Neural cell (in vitro differentiated cells): ENCODE data around the gene TMEM128.

Experiments used
- EP300 ChIP-seq: fragments of 450-650 bp; conservative IDR thresholded peaks from 2 replicates; pipeline ENCODE4 v1.6.1; 2014; ENCODE audit warnings: antibody characterized with exemption, mild to moderate bottlenecking, moderate library complexity; ENCODE audit not compliant: poor library complexity, severe bottlenecking
- EZH2 ChIP-seq: fragments of 200-600, 300-800 bp; shearing (Covaris generic), sonication (generic); IDR thresholded peaks from 2 replicates; pipeline ENCODE4 v1.6.1; 2014; ENCODE audit warnings: antibody characterized with exemption, low read length, borderline replicate concordance, mild to moderate bottlenecking; ENCODE audit not compliant: insufficient read depth, poor library complexity, severe bottlenecking
- MXI1 ChIP-seq: fragments of 450-650 bp; conservative IDR thresholded peaks from 2 replicates; pipeline ENCODE4 v1.6.1; 2014; ENCODE audit warnings: antibody characterized with exemption, mild to moderate bottlenecking; ENCODE audit not compliant: poor library complexity, severe bottlenecking
- POLR2AphosphoS5 ChIP-seq: IDR thresholded peaks from 2 replicates; pipeline ENCODE4 v1.6.1; 2012
- RAD21 ChIP-seq: fragments of 450-650 bp; conservative IDR thresholded peaks from 2 replicates; pipeline ENCODE4 v1.6.1; 2014; ENCODE audit warnings: antibody characterized with exemption, mild to moderate bottlenecking, moderate library complexity
- SMC3 ChIP-seq: fragments of 450-650 bp; conservative IDR thresholded peaks from 2 replicates; pipeline ENCODE4 v1.6.1; 2014; ENCODE audit warnings: antibody characterized with exemption, mild to moderate bottlenecking, moderate library complexity; ENCODE audit not compliant: poor library complexity
- TAF1 ChIP-seq: IDR thresholded peaks from 2 replicates; pipeline ENCODE4 v1.6.1; 2012; ENCODE audit warnings: low read depth
- TF ChIP-seq, protein P1 (sequence below): fragments of 450-650 bp; IDR thresholded peaks from 2 replicates; pipeline ENCODE4 v1.5.1; 2014; ENCODE audit warnings: antibody characterized with exemption, mild to moderate bottlenecking, moderate library complexity; ENCODE audit not compliant: poor library complexity, severe bottlenecking
- TF ChIP-seq, protein P2 (sequence below): IDR thresholded peaks from 2 replicates; pipeline ENCODE4 v1.6.1; 2012; ENCODE audit warnings: borderline replicate concordance

DNA sequence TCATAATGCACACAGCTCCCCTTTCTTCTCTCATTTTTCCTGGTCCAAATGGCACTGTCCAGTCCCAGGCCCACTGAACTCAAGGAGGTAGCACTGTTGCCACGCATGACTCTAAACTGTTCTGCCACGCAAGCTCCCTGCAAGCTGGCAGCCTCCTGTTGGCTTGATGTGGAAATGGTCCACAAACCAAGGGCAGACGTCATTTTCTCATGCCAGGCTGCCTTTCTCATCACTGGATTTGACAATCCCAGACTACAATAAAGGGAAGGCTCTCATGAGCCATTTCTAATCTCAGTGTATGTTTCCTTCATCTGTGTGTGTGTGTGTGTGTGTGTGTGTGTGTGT lies 43.6 kb downstream of the TMEM128 start:
- TF ChIP-seq, protein P1, sequence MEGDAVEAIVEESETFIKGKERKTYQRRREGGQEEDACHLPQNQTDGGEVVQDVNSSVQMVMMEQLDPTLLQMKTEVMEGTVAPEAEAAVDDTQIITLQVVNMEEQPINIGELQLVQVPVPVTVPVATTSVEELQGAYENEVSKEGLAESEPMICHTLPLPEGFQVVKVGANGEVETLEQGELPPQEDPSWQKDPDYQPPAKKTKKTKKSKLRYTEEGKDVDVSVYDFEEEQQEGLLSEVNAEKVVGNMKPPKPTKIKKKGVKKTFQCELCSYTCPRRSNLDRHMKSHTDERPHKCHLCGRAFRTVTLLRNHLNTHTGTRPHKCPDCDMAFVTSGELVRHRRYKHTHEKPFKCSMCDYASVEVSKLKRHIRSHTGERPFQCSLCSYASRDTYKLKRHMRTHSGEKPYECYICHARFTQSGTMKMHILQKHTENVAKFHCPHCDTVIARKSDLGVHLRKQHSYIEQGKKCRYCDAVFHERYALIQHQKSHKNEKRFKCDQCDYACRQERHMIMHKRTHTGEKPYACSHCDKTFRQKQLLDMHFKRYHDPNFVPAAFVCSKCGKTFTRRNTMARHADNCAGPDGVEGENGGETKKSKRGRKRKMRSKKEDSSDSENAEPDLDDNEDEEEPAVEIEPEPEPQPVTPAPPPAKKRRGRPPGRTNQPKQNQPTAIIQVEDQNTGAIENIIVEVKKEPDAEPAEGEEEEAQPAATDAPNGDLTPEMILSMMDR = no peak
- no peak for TF ChIP-seq RAD21
- no peak for TF ChIP-seq POLR2AphosphoS5
- no peak for TF ChIP-seq EZH2
- TF ChIP-seq TAF1 = no peak
- TF ChIP-seq MXI1 = no peak
- TF ChIP-seq EP300 = no peak
- TF ChIP-seq SMC3 = no peak
- TF ChIP-seq, protein P2, sequence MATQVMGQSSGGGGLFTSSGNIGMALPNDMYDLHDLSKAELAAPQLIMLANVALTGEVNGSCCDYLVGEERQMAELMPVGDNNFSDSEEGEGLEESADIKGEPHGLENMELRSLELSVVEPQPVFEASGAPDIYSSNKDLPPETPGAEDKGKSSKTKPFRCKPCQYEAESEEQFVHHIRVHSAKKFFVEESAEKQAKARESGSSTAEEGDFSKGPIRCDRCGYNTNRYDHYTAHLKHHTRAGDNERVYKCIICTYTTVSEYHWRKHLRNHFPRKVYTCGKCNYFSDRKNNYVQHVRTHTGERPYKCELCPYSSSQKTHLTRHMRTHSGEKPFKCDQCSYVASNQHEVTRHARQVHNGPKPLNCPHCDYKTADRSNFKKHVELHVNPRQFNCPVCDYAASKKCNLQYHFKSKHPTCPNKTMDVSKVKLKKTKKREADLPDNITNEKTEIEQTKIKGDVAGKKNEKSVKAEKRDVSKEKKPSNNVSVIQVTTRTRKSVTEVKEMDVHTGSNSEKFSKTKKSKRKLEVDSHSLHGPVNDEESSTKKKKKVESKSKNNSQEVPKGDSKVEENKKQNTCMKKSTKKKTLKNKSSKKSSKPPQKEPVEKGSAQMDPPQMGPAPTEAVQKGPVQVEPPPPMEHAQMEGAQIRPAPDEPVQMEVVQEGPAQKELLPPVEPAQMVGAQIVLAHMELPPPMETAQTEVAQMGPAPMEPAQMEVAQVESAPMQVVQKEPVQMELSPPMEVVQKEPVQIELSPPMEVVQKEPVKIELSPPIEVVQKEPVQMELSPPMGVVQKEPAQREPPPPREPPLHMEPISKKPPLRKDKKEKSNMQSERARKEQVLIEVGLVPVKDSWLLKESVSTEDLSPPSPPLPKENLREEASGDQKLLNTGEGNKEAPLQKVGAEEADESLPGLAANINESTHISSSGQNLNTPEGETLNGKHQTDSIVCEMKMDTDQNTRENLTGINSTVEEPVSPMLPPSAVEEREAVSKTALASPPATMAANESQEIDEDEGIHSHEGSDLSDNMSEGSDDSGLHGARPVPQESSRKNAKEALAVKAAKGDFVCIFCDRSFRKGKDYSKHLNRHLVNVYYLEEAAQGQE = no peak
